GM15510 (cell line): ENCODE measurements around the gene FAM83F.

Experiments used
- POLR2A ChIP-seq: IDR thresholded peaks from 3 replicates; pipeline ENCODE4 v1.6.1; 2011; ENCODE audit warnings: borderline replicate concordance; ENCODE audit not compliant: insufficient read length; ENCODE audit errors: extremely low read depth

The FAM83F gene

DNA sequence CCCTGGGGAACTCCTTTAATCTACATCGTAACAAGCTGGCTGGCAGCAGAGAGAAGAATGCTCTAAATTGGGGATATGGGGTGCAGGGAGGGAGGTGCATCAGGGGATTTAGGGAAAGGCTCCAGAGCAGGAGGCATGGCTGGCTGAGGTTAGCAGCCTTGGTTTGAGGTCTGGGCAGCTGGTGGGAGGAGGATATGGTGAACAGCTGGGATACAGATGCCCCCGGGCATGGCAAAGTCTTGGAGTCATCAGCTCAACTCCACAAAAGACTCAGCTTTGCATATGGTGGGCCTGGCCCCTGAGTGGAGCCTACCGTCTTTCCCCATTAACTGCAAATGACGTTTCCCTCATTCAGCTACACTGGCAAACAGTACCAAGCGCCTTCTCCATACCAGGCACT lies 5.4 kb downstream of the FAM83F start:
- TF ChIP-seq POLR2A, result no peak

DNA sequence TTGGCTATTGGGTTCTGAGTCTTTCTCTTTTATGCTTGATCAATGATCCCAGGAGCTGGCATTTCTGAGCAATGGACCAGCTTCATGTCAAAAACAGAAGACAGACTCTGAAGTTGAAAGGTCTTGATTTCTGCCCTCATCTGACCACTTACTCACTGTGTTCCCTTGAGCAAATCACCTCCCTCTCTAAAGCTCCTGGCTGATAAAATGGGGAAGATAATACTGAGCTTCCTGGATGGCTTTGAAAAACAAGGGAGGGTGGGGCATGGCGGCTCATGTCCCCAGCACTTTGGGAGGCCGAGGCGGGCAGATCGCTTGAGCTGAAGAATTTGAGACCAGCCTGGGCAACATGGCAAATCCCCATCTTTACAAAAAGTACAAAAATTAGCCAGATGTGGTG lies 6.4 kb downstream of the FAM83F start:
- TF ChIP-seq POLR2A, result no peak

DNA sequence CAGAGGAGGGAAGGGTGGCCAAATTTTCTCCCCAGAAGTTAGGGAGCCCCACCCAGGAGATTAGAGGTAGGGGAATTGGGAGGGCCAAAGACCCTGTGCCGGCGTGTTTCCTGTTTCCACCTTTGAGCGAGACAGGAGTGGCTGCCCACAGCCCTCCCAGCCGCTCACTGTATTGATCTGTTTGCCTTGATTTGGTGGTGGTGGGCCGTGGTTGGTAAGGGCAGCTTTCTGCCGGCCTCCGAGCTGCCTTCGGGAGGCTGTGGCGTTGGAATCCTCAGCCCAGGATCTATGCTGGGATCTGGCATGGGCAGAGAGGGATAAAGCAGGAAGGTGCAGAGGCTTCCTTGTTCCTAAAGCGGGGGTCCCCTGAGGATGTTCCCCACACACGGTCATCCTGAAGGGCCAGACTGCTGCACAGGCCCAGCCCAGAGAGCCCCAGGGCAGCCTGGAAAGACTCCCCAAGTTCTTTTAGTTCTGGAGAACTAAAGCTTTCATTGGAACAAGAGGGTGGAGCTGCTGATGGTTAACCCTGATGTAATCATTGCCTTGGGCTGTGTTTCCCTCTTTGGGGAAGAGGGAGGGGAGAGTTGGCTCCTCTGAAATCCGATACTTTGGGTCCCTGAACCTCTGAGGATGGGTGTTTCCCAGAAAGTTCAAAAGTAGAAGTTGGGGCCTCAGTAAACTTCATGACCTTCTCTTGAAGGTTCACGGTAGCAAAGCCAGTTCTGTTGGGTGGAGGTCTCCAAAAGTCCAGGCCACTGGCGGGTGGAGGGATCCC lies 7.2 kb downstream of the FAM83F start:
- no peak for TF ChIP-seq POLR2A

DNA sequence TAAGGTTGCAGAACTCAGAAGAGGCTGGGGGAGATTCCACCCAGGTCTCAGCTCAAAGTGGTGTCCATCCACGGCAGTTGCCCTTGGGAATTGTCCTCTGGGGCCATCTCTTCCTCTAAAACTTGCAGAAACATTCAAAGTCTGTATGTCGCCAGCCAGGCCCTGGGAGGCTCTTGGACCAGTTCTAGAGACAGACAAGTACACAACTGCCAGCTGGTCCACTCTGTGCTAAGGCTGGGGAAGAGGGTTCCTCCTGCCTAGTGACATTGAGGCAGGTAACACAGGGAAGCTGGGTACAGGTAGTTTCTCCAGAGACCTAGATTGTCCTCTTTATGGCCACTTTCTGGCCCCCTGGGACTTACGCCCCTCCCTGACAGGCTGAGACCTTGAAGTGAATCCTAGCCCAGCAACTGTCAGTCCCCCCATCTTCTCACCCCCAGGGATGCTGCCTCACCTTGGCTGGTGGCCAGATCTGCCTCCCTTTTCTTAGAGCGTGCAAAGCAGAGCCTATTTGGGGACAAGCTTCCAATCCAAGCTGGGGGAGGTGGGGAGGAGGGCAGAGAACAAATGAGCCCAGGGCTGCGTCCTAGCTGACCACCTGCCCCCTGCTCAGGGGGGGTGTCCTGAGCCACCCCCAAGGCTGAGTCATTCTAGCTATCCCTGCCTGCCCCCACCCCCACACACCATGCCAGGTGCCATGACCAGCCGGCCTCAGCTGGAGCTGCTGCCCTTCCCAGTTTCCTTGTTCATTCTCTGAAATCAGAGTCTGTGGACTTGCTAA lies 8.4 kb downstream of the FAM83F start:
- no peak for TF ChIP-seq POLR2A

DNA sequence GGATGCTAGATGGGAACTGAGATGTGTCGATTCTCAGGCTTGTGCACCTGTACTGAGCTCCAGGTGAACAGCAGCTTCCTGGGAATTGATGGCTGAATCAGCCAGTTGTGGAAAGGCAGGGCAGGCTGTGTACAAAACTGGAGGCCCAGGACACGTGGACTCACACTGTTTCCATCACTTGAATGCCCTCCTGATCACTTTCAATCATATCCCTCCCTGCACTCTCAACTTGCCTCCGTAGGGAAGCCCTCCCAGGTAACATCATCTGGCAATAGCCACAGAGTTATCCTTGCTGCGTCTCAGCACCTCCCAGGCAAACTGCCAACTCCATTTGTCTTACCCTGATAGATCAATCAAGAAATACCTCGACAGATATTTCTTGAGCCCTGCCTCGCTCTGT lies 10.1 kb downstream of the FAM83F start:
- no peak for TF ChIP-seq POLR2A

DNA sequence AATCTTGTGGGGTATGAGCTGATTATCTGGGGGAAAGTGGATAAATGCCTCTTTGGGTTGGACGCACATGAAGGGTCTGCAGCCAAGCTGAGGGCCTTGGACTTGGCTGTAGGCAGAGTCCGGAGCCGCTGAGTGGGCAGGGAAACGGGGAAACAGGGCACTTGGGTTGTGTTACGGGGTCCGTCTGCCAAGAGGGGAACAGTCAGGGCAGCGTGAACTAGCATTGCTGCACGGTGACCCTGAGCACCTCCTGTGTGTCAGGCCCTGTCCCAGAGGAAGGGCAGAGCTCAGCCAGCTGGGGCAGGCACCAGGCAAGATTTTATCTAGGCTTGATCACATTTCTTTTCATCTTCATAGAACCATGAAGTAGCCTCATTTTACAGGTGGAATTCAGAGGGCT lies 11.9 kb downstream of the FAM83F start:
- no peak for TF ChIP-seq POLR2A

DNA sequence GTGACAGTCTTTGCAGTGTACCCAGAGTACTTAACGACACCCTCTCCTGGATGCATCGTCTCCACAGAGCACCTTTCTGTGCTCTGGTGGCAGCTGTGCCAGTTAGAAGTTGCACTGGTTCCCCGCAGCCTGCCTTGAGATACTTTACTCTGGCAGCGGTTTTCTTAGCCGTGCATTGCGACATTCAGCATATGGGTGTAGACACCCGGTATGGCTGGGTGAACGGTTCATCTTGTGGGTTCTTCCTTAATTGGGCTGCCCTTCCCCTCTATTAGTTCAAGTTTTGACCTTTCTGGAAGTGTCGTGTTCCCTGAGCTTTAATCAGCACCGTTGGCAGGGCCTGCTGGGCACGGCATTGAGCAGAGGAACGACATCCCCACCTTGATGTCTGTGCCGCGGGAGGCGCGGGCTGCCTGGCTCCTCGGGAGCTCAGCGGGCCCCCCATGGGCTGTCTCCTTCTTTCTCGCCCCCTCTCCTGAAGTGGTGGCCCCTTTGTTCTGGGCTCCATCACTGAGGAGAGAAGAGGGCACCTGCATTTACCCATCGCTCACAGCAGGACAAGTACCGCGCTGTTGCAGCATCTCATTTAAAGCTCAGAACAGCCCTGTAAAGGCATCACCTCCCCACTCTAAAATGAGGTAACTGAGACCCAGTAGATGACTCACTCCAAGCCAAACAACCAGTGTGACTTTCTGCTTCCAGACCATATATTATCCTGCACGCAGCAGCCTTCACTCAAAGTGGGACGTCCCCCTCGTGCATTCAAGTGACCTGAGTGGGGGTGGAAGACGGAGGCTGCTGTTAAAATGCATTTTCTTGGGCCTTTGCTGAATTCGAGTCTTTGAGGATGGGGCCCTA lies 13.3 kb downstream of the FAM83F start:
- TF ChIP-seq POLR2A, result no peak

DNA sequence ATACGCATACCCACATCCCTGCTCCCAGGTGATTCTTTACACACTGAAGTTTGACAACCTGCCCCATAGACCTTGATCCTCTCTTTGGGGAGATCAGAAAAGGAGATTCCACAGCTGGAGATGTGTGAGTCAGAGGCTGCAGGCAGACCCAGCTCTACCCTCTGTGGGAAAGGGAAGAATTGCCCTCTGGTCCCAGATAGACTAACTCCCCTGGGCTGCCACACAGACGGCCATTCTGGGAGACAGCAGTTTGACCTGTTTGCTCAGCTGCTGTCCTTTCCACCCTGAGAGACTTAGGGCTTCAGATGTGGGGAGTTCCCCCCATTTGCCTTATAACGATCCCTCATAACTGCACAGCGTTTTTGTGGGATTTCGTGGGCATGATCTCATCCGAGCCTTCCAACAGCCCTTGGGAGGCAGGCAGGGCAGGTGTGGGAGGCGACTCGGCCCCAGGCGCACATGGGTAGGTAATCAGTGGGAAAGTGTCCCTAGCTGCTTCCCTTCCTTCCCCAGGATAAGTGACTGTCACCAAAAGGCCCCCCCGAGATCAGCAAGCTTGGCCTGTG lies 14.1 kb downstream of the FAM83F start:
- TF ChIP-seq POLR2A, result no peak

DNA sequence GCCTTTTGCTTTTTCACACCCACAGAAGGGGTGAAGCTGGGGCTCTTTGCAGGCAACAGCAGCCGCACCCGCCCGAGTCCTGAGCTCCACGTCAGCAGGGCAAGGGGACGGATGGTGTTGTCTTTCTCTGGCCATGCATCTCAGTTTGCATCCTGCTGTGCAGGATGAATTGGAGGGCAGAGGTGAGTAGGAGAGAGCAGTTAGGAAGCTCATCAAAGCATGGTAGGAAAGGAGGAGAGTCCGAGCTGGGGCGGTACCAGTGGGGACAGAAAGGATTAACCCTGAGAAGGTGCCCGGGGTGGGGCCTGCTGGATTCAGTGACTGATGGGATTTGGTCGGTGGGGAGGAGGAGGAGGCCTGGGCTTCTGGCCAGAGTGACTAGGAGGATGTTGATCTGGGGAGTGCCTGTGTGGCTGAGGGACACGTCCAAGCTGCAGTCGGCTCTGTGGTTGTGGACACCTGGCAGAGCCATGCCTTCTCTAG lies 14.6 kb downstream of the FAM83F start:
- no peak for TF ChIP-seq POLR2A

DNA sequence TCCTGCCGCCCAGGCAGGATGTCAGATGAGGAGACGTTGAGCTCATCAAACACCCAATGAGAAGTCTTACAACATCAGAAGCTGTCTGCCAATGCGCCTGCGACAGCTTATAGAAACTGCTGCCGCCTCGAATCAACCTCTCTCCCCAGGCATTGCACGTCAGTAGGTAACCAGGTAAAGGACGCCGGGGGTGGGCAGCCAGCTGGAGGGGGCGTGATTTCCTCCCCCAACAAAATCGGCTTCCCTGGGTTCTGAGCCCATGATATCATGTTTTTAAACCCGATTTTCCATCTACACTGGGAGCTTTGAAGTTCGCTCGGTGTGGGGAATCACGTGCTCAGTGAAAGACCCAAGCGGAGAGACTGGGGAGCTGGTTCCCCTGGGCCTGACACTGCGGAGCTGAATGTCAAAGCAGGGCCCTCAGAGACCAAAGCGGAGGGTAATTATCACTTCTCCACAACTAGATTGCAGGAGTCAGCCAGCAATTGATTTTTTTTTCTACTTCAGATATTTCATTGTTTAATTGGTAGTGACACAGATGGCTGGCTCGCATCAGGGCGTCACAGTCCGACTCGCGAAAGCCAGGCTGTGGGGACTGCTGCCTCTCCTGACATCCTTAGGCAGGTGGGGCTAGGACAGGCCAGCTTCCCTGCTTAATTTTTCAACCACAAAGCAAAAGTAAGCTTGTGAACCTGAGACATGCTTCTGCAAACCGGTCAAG lies 15.4 kb downstream of the FAM83F start:
- TF ChIP-seq POLR2A, result no peak

DNA sequence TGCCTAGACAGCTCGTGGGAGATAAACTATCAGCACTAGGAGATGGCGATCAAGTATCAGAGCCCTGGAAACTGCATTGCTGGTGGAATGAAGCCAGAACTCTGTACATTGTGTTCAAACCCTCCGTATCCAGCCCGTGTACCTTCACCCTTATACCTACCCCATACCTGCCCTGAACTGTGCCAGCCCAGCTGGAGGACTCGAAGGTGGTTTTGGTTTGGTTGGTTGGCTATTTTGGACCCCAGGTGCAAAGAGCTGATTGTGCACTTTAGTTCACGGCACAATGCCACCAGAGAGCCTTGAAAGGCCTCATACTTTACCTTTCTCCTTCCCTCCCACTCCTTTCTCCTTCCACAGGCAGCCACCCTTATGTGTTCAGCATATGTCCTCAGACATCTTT lies 16.0 kb downstream of the FAM83F start:
- TF ChIP-seq POLR2A, result no peak

DNA sequence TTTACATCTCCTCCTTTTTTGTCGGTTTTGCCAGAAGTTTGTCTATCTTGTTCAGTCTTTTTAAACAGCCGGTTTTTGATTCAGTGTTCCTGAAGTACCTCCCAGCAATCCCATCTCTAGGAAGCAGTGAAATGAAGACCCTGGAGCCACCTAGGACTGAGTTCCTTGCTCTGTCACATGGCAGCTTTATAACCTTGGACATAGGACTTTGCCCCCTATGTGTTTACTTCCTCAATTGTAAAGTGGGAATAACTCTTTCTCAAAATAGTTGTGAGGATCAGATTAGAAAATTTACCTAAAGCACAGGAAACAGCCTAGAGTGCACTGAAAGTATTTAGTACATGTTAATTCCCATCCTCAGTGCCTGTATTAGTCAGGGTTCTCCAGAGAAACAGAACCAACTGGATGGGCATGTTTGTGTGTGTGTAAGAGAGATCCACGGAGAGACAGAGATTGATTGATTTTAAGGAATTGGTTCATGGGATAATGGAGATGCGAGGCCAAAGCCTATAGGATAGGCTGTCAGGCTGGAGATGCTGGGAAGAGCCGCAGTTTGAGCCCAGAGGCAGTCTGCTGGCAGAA lies 20.0 kb downstream of the FAM83F start:
- TF ChIP-seq POLR2A, result no peak

DNA sequence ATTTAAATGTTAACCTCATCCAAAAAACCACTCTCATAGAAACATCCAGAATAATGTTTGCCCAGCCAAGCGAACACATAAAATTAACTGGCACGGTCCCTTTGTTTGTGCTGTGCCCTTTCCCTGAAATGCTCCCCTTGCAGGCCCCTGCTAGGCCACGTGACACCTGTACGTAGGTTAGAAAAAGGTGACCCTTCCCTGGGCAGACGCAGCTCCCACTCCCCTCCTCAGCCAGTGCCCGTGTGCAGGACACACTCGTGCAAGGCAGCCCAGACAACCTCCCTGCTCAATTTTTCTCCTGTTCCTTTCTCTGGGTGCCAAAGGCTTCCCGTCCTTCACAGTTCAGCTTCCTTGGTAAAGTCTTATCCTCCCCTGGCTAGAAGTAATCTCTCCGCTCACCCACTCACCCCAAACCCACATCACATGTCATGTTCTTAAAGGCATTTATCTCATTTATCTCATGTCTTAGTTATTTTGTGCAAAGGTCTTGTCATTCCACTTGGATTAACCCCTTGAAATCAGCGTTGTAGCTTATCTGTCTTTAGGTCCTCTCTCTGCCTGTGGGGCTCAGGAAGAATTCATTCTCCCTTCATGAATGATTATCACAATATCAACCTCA lies 20.7 kb downstream of the FAM83F start:
- no peak for TF ChIP-seq POLR2A
